GM19455 (cell line): Measurements from ENCODE around the gene NCAM1.

Experiments
- ATAC-seq: cut with Tn5 transposase; IDR thresholded peaks from one replicate; pipeline ENCODE4 v1.9.1; 2021; ENCODE audit not compliant: unreplicated experiment

Gene NCAM1

DNA sequence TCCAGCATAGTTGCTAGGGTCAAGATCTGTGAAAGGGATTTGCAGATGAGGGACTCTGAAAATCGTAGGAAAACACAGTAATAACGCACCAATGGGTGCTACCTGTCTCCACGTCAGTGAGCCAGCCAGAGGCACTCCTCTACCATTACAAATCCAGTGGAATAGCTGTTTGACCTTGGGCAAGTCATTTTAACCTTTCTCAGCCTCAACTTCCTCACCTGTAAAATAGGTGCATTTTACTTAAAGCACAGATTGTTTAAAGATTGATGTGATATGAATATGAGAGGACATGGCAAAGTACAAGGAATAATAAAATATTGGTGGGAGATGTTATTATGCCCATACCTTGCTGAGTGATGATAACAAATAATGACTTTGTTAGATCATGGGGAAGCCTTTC, 205.1 kb downstream of the NCAM1 start:
- no peak for ATAC-seq

- ATAC-seq = no peak
These were observed 206.4 kb downstream of the NCAM1 start for GRCh38 chr11:113167599-113167998.

DNA sequence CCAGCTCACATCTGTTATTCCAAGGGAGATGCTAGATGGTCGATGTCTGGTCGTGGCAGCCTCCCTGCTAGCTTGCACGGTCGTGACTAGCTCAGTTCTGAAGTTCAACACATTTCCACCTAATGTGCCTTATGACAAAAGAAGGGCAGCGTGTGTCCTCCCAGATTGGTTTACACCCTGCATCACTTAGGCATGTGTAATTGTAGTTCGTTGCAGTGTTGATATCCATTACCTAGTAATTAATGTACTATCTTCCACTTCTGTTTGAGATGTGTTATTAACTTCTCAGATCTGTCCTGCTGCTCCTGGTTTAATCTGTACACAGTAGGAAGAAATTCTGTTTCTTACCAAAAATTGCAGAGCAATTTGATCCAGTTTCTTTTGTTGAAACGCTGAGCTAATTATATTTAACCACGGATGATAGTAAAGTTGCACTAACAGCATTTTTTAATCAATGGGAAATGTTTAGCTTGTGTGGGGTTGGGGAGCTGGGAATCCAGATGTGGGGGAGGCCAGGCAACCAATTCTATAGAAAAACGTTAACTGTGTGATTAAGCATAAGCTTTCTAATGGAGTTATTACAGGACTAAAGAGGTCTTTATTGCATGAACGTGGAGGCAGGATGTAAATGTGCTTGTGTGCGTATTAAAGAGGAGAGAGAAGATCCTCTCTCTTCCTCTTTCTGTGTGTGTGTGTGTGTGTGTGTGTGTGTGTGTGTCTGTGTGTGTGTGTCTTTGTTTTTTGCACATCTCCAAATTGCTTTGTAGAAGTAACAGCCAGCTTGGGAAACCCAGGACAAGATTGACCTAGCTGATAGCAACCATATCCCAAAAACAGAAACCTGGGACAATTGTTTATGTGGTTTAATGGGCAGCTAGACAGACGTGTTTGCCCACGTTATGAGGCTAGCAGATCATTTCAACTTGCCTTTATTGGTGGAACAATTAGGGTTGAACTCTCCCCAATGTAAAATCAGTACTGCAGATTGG, 207.4 kb downstream of the NCAM1 start:
- ATAC-seq = no peak

GRCh38 chr11:113172382-113172951, 211.2 kb downstream of the NCAM1 start:
- ATAC-seq = no peak

- ATAC-seq = no peak
These were observed 211.9 kb downstream of the NCAM1 start for GRCh38 chr11:113173126-113173525.

DNA sequence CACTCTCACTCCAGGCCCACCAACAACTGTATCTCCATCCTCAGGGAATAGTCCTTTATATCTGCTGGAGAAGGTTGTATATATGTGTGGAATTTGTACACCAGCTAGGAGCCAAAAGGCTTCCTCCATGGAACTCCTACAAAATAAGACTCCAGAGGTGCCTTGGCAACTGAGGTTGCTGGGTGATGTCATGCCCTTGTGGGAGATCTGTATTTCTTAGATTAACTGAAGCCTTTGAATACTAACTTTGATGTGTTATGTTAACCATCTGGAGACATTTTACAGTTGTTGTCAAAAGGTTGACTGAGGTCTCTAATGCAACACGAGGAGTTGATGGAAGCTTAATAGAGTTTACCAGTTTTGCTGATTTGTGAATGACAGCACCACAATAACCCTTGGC, 213.7 kb downstream of the NCAM1 start:
- no peak for ATAC-seq

GRCh38 chr11:113176599-113177360, 215.6 kb downstream of the NCAM1 start:
- no peak for ATAC-seq

DNA sequence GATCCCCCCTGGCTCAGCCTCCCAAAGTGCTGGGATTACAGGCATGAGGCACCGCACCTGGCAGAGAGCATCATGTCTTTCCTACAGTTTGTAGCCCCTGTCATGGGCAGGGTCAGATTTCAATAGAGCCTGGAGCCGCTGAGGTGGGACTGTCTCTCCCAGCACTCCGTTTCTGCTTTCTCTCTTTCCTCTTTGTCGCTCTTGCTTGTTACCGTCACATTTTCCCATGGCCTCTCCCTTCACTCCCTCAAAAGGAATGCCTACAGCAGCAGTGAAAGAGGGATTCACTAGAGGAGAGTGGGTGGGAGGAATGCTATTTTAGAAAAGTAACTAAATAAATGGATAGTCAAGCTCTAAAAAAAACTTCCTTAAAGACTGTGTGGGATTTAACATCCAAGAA, 216.5 kb downstream of the NCAM1 start:
- ATAC-seq = no peak

DNA sequence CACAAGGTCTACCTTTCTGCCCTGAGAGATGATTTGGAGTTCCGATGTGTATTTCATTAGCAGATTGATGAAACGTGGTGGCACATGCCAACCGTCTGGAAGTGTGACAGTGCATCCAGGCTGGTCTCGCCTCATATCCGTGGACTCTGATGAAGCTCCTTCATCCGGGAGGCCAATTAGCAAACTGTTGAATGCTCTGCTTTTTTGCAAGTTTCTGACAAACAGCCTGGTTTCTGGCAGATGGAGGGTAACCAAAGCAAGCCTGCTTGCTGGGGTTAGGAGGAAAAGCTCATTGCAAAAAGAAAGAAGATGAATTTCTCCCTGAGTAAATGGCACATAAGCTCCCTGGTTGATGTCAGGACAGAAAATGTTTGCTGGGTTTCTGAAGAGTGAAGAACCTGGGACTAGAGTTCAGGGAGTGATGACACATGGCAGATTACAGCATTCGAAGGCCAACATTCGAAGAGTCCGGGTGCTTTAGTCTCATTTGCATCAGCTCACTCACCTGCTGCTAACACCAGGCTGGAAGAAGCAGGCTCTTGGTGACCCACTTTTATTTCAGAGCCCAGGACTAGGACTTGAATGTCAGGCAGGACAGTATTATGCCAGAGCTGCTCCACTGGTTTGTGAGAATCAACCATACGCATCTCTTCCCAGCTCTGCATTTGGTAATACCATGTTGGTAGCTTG, 217.3 kb downstream of the NCAM1 start:
- no peak for ATAC-seq

- ATAC-seq = no peak
These were observed 218.0 kb downstream of the NCAM1 start for GRCh38 chr11:113179181-113179704.

GRCh38 chr11:113181094-113181493, 219.9 kb downstream of the NCAM1 start:
- no peak for ATAC-seq

- no peak for ATAC-seq
These were observed 221.1 kb downstream of the NCAM1 start for GRCh38 chr11:113182288-113182687.

DNA sequence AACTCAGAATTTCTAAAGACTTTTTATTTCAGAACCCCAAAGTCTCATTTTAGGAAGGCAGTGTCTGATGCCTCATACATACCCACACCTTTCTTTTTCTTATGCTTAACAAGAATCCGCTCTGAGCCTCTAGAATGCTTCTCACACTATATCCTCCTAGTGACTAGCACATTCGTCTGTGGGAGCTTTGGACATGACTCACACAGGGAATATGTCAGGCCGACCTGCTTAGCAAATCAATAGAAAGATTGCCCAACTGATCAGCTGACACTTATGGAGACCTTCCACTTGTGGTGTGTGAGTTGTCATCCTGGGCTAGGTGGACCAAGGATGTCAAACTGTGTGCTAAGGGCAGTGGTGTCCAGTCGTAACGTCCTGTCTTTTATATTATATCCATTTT, 223.3 kb downstream of the NCAM1 start:
- ATAC-seq = no peak

DNA sequence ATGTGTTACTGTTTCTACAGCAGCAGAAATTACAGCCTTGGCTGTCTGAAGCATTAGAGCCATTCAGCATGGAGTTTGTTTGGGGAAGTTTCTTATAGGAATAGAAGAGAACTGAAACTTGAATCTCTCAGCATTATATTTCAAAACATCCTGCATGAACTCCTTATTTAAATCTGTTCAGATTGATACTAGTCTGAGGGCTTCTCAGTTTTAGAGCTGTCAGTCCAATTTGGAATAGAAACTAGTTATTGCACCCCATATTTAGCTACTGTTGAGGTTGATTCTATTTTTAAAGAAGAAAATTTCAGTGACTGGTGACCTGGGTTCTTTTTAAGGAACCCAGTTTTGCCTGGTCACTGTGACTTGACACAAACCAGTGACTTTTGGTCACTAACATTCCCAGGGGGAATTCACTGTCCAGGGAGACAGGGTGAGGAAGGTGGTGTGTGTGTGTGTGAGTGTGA, 227.2 kb downstream of the NCAM1 start:
- ATAC-seq = no peak

- no peak for ATAC-seq
These were observed 228.9 kb downstream of the NCAM1 start for GRCh38 chr11:113189909-113190667.

- no peak for ATAC-seq
These were observed 231.1 kb downstream of the NCAM1 start for GRCh38 chr11:113192121-113192925.

DNA sequence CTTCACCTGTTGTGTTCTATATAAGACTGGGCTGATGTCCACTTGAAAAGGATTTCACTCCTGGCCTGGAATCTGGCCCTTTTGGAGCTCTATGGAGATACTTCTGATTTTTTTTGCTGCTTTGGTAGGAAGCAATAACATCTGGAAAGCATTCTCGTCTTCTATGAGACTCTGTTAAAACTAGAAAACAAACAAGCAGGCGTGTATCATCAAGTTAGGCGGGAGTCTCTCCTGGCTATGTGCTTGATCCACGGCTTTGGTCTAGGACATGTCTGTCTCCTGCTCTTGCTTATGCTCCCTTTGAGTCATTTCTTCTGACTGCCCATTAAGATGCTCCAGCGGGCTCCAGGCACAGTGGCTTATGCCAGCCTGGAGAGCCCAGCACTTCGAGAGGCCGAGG, 231.8 kb downstream of the NCAM1 start:
- ATAC-seq = no peak

DNA sequence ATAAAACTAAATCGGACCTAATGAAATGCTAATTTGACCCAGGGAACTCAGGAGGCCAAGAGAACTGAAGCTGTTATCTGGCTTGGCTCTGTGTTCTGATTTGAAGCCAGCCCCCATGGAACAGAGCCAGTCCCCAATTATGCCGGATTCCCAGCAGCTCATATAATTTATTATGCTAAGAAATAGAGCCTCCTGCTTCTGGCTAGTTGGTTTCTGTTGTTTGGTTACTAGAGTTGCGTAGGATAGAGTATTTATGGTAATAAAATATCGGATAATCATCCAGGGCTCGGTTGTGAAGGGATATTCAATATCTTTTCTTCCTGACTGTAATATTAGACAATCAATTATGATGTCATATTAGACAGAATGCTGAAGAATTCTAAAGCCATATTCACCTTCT, 232.7 kb downstream of the NCAM1 start:
- ATAC-seq = no peak

- ATAC-seq = no peak
These were observed 234.5 kb downstream of the NCAM1 start for GRCh38 chr11:113195728-113196127.
